Fibroblast of mammary gland (primary cell): ENCODE measurements around the gene GNMT.

Experiments used
- DNase-seq: peaks from one replicate; pipeline ENCODE4 v3.0.0-alpha.2; 2010; ENCODE audit warnings: low read depth
- H3K4me3 ChIP-seq: 2 replicates; pipeline ENCODE4 v1.5.1; 2011; ENCODE audit warnings: low read depth, mild to moderate bottlenecking, low read length, moderate library complexity; ENCODE audit not compliant: control insufficient read depth
- TF ChIP-seq, protein P1 (sequence below): conservative IDR thresholded peaks from 2 replicates; pipeline ENCODE4 v1.5.1; 2011; ENCODE audit warnings: low read depth, low read length, inconsistent platforms; ENCODE audit not compliant: control insufficient read depth, insufficient read depth

Gene GNMT

DNA sequence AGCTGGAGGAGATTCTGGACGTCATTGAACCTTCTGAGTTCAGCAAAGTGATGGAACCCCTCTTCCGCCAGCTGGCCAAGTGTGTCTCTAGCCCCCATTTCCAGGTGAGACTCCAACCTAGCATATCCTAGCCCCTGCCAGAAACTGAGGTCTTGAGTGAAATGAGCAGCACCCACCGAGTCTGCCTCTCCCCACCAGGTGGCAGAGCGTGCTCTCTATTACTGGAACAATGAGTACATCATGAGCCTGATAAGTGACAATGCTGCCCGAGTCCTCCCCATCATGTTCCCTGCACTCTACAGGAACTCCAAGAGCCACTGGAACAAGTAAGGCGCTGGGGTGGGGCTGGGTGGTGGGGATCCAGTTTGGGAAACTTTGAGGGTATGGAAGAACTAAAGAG lies 48.6 kb downstream of the GNMT start:
- H3K4me3 ChIP-seq, result no peak overlapping the region
- TF ChIP-seq, protein P1, sequence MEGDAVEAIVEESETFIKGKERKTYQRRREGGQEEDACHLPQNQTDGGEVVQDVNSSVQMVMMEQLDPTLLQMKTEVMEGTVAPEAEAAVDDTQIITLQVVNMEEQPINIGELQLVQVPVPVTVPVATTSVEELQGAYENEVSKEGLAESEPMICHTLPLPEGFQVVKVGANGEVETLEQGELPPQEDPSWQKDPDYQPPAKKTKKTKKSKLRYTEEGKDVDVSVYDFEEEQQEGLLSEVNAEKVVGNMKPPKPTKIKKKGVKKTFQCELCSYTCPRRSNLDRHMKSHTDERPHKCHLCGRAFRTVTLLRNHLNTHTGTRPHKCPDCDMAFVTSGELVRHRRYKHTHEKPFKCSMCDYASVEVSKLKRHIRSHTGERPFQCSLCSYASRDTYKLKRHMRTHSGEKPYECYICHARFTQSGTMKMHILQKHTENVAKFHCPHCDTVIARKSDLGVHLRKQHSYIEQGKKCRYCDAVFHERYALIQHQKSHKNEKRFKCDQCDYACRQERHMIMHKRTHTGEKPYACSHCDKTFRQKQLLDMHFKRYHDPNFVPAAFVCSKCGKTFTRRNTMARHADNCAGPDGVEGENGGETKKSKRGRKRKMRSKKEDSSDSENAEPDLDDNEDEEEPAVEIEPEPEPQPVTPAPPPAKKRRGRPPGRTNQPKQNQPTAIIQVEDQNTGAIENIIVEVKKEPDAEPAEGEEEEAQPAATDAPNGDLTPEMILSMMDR, result peak; percentile 46
- DNase-seq, result peak; percentile 43

GRCh38 chr6:43011207-43011606 lies 50.7 kb downstream of the GNMT start:
- no peak overlapping the region for H3K4me3 ChIP-seq
- TF ChIP-seq, protein P1, result no peak
- no peak for DNase-seq

DNA sequence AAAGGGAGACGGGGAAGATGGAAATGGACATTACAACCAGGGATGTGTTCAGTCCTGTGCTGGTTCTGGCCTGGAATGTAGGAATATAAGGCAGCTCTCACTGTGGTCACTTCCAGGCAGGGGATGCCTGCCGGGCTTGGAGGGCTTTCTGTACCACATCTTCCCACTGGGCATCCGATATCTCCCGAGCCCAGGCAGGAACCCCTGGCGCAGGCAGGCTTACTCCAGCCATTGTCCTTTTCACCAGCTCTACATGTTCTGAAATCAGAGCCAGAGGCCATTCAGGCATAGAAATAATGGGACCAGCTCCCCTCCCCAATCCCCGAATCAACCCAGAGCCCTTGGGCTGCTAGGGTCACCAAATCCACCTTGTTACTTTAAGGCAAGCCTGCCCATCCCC lies 51.8 kb downstream of the GNMT start:
- H3K4me3 ChIP-seq, result peak overlapping the region; percentile 80
- no peak for DNase-seq
- TF ChIP-seq, protein P1, result no peak

GRCh38 chr6:43013097-43013842 lies 52.7 kb downstream of the GNMT start:
- peak overlapping the region; percentile 80 for H3K4me3 ChIP-seq
- DNase-seq, result peak; percentile 21
- TF ChIP-seq, protein P1, result no peak
